HTERT RPE-1 (cell line): ENCODE measurements around the gene ADH1B.
"Not testable (repeated sequence)": the region's sequence is repeated elsewhere in the genome, so short reads cannot be mapped to it uniquely, and the experiment has no call there.

Experiments
- in situ Hi-C: fragments of 300-500 bp; cut with MboI; formaldehyde crosslinking; loops from 4 replicates; pipeline ENCODE4 v1.14.3; 2020; ENCODE audit warnings: low sequenced_read_pairs

The ADH1B gene

GRCh38 chr4:99324361-99324760 is 3.2 kb upstream of the ADH1B start:
- in situ Hi-C loops, result no loop called here

DNA sequence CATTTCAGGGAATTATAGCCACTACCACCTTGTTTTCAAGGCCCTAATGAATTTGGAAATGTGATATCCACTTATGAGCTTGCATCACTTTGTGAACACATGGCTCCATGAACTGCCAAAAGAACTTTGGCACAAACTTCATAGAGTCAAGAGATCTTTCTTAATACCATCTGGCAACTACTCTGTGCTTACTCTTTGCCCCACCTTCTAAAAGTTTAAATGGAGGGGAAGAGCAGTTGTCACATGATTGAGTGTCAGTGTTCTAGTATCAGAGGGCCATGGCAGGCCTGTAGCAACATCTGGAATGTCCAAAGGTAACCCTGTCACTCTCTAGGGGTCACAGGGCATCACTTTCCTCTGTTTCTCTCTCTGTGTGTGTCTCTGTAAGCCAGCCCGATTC is 2.6 kb upstream of the ADH1B start:
- in situ Hi-C loops, result no loop called here

GRCh38 chr4:99317811-99318210 is 3.4 kb downstream of the ADH1B start:
- in situ Hi-C loops, result not testable (repeated sequence)

GRCh38 chr4:99317354-99317753 is 3.8 kb downstream of the ADH1B start:
- in situ Hi-C loops, result no loop called here

GRCh38 chr4:99315839-99316238 is 5.4 kb downstream of the ADH1B start:
- in situ Hi-C loops, result no loop called here

GRCh38 chr4:99314211-99314610 is 7.0 kb downstream of the ADH1B start:
- in situ Hi-C loops, result no loop called here

GRCh38 chr4:99310389-99310788 is 10.8 kb downstream of the ADH1B start:
- in situ Hi-C loops, result no loop called here

- in situ Hi-C loops, result no loop called here
Measured at GRCh38 chr4:99305638-99306400, 15.4 kb downstream of the ADH1B start.

DNA sequence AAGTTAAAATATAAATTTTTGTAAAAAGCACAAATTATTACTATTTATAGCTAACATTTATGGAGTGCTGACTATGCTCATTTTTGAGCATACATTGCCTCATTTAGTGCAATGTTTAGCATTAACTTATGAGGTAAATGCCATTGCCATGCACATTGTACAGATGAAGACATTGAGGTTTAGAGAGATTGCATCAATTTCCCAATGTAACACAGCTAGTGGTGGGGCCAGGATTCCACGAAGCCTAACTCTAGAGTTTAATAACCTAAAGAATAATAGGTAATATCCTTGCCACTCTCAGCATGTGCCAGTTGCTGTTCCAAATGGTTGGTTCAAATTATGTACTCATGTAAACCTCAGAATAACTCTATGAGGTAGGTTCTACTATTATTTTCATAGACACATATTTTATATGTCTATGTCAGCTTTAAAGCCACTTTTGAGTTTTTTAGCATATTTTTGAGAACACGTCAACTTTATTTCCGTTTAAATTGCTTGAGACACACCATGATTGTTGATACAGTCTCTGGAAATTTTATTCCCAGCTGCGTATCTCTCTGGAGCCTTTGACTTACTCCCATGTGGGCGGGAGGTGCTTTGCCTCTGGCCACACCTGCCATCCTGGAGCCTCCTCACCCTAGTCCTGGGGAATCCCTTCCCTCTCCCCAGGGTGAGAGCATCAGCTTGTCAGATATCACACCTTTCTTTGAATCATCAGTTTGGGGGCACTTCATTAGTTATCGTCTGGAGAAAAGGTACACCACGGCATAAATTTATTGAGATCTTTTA is 19.6 kb downstream of the ADH1B start:
- in situ Hi-C loops, result no loop called here

DNA sequence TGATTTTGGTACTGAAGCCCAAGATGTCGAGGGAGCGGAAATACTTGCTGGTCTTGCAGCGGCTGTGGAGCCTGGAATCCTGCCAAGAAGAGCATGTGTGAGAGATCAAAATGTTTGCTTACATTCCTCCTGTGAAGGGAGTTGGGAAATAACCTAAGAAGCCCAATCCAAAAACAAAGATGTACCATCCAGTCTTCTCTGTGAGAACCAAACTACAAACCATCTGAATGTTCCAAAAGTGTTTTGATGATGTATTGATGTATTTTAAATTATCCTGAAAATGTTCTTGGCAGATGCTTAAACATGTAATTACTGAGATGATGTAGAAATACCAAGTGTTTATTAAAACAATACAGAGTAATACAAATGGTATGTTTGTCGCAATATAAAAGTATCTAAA is 20.3 kb downstream of the ADH1B start:
- in situ Hi-C loops, result no loop called here

- in situ Hi-C loops, result no loop called here
Measured at GRCh38 chr4:99293357-99293756, 27.8 kb downstream of the ADH1B start.

GRCh38 chr4:99290848-99291786 is 30.1 kb downstream of the ADH1B start, which contains the start of gene ADH1A:
TSS of gene ADH1A (minus strand) at chr4:99290985. CDS start at chr4:99290914, 71 bp downstream.
- in situ Hi-C loops, result no loop called here

- in situ Hi-C loops, result no loop called here
Measured at GRCh38 chr4:99285387-99285786, 35.8 kb downstream of the ADH1B start.

DNA sequence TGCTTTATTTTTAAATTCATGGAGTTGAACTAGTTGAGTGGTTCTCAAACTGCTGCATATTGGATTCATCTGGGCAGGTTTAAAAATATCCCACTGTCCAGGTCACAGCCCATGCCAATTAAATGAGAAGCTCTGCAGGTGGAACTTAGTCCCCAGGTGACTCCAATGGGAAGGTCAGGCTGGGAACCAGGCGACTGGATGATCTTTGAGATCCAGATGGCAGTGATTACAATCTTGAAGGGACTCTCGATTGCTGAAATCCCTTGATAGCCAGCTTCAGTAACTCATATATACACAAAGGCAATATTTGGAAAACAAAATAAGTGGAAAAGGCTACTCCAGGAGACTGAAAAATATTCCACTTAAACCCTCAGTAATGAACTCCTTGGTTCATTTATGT is 38.5 kb downstream of the ADH1B start:
- in situ Hi-C loops, result no loop called here

GRCh38 chr4:99281261-99281660 is 39.9 kb downstream of the ADH1B start:
- in situ Hi-C loops, result no loop called here

- in situ Hi-C loops, result no loop called here
Measured at GRCh38 chr4:99276417-99276816, 44.8 kb downstream of the ADH1B start.

GRCh38 chr4:99275885-99276284 is 45.3 kb downstream of the ADH1B start:
- in situ Hi-C loops, result no loop called here

DNA sequence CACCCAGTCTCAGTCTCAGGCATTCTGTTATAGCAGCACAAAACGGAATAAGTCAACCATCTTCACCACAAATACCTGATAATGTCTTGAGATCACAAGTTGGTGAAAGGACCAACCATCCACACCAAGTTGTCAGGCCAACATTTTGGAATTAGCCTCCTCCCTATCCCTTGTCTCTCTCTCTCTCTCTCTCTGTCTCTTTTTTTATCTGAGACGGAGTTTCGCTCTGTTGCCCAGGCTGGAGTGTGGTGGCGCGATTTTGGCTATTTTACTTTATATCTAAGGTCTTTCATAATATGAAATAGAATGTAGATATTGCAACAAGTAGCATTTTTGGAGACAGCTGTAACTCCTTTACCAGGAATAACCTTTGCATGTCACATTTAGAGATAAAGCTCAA is 46.2 kb downstream of the ADH1B start:
- in situ Hi-C loops, result no loop called here

DNA sequence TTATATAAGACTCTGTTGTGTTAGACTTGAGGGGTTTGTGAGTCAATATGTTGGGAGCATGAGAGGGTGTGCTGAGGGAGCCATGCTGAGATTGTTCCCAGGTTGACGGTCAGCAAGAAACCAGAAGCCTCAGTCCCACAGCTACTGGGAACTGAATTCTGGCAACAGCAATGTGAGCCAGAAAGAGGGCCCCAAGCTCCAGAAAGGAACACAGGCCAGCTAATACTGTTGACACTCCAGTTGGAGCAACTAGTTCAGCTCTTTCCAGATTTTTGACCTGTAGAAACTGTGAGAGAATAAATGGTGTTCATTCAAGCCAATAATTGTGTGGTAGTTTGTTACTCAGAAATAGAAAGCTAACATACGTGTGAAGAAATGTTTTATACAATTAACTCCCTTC is 47.5 kb downstream of the ADH1B start:
- in situ Hi-C loops, result no loop called here

GRCh38 chr4:99264927-99265326 is 56.3 kb downstream of the ADH1B start:
- in situ Hi-C loops, result no loop called here
